ENCODE results near the gene BBS7. TPM values are rescaled to one million over a fixed set of nuclear protein-coding genes. Genes with fewer than 3 reads are reported as not detected.

BBS7 gene, protein sequence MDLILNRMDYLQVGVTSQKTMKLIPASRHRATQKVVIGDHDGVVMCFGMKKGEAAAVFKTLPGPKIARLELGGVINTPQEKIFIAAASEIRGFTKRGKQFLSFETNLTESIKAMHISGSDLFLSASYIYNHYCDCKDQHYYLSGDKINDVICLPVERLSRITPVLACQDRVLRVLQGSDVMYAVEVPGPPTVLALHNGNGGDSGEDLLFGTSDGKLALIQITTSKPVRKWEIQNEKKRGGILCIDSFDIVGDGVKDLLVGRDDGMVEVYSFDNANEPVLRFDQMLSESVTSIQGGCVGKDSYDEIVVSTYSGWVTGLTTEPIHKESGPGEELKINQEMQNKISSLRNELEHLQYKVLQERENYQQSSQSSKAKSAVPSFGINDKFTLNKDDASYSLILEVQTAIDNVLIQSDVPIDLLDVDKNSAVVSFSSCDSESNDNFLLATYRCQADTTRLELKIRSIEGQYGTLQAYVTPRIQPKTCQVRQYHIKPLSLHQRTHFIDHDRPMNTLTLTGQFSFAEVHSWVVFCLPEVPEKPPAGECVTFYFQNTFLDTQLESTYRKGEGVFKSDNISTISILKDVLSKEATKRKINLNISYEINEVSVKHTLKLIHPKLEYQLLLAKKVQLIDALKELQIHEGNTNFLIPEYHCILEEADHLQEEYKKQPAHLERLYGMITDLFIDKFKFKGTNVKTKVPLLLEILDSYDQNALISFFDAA
- 20.3 and 21.4 TPM in 2 replicates for total RNA-seq (2021)
- percentile 61 among the genes with signal in this experiment for Bru-seq, nascent RNA
- BruChase-seq, experiment 1, labeled RNA remaining after a 2-hour chase, result percentile 59 among the genes with signal in this experiment
- BruChase-seq, experiment 2, labeled RNA remaining after a 6-hour chase, result percentile 65 among the genes with signal in this experiment
- long read RNA-seq, transcript BBS7-202 (4 exons, 725 nt), result major isoform, 19 of 37 reads
- long read RNA-seq, transcript BBS7-204 (18 exons, 2,570 nt), result minor isoform, 12 of 37 reads
- long read RNA-seq, partial matches to known transcripts, result 1 of 37 reads
- long read RNA-seq, other reads (novel, unspliced or antisense), result 3 of 37 reads

GRCh38 chr4:121869841-121870822, at the start of gene BBS7:
TSS of gene BBS7 (minus strand) at chr4:121870474. CDS start at chr4:121870313, 161 bp downstream.
- H3K36me3 ChIP-seq (ENCODE audit: low read depth), result peaks cover 20% of the 10 kb centered on the region
- peaks cover 9% of the 10 kb centered on the region for H3K4me1 ChIP-seq (replicated peaks; ENCODE audit: insufficient read depth)
- H3K9me3 ChIP-seq (ENCODE audit: insufficient read depth, low read depth), result no peaks in the 10 kb centered on the region
- peak within 1 kb of the TSS; percentile 73 for H3K4me3 ChIP-seq
- ChIA-PET CTCF (interaction anchor here (0.6 kb wide), 1 partner anchor 408 kb away, joined by 6 read pairs; no protein-coding TSS in a partner anchor), POLR2A (ENCODE audit: unreplicated experiment) (interaction anchor here (0.6 to 0.7 kb wide), 3 partner anchors 128 to 1028 kb away, joined by 3 to 6 read pairs (median 4); no protein-coding TSS in a partner anchor)
- TSS peak; percentile 67 for BruUV-seq (replicated peaks)
- H3K9me2 ChIP-seq (ENCODE audit: insufficient read depth), result no peaks in the 10 kb centered on the region; the same call in 1 of the 2 replicates
- H4K20me1 ChIP-seq (ENCODE audit: insufficient read depth), result no peaks in the 10 kb centered on the region
- intact Hi-C loops (cut with micrococcal nuclease; ENCODE audit: unreplicated experiment), result loop anchor here (1.0 kb wide), 1 partner anchor 47 kb away; the partner anchor contains the start of gene CCNA2
- peaks cover 10% of the 10 kb centered on the region; the same call in 1 of the 2 replicates for H3K79me2 ChIP-seq (ENCODE audit: low read depth)
- peaks cover 7% of the 10 kb centered on the region for H3F3A ChIP-seq (ENCODE audit: insufficient read depth, low read depth)
- H2AFZ ChIP-seq, result peak within 1 kb of the TSS; percentile 90
- DNase-seq, result peak; percentile 93 to 96
- peak within 1 kb of the TSS; percentile 79 for H3K4me2 ChIP-seq
- no peaks in the 10 kb centered on the region for H3K27me3 ChIP-seq (ENCODE audit: insufficient read depth, low read depth)
- TF ChIP-seq CTCF (conservative IDR thresholded peaks at IDR 0.05) (no peak), EZH2 (IDR thresholded peaks at IDR 0.05; ENCODE audit: low read depth) (no peak)
- H3K27ac ChIP-seq, result peak within 1 kb of the TSS; percentile 33; the same call in 1 of the 2 replicates

GRCh38 chr4:121913667-121914066, 43.4 kb upstream of the BBS7 start:
- H3K9me2 ChIP-seq (ENCODE audit: insufficient read depth), result no peaks in the 10 kb centered on the region
- H3K9me3 ChIP-seq (ENCODE audit: insufficient read depth, low read depth), result no peaks in the 10 kb centered on the region
- no peaks in the 10 kb centered on the region for H3K79me2 ChIP-seq (ENCODE audit: low read depth)
- H3K27me3 ChIP-seq (ENCODE audit: insufficient read depth, low read depth), result no peaks in the 10 kb centered on the region
- no TSS peak for BruUV-seq (replicated peaks)
- no peak for TF ChIP-seq CTCF (conservative IDR thresholded peaks at IDR 0.05)
- TF ChIP-seq EZH2 (IDR thresholded peaks at IDR 0.05; ENCODE audit: low read depth), result no peak
- POLR2A ChIA-PET (ENCODE audit: unreplicated experiment), result no interaction called here
- H2AFZ ChIP-seq, result no peak overlapping the region; the same call in 1 of the 2 replicates
- DNase-seq, result no peak
- H3K4me3 ChIP-seq, result no peak overlapping the region
- intact Hi-C loops (cut with micrococcal nuclease; ENCODE audit: unreplicated experiment), result no loop called here
- H3K4me1 ChIP-seq (replicated peaks; ENCODE audit: insufficient read depth), result no peaks in the 10 kb centered on the region
- no peak overlapping the region for H3K4me2 ChIP-seq
- no peaks in the 10 kb centered on the region for H3F3A ChIP-seq (ENCODE audit: insufficient read depth, low read depth)
- H4K20me1 ChIP-seq (ENCODE audit: insufficient read depth), result no peaks in the 10 kb centered on the region
- H3K27ac ChIP-seq, result no peak overlapping the region
- H3K36me3 ChIP-seq (ENCODE audit: low read depth), result no peaks in the 10 kb centered on the region
- CTCF ChIA-PET, result no interaction called here

Data from PC-9 (cell line).